Activated T-cell treated with anti-CD3 and anti-CD28 coated beads for 1 hour (primary cell): ENCODE data around the gene PDCL2.

Experiments
- DNase-seq: peaks from one replicate; pipeline ENCODE4 v3.0.0-alpha.2; 2020; ENCODE audit warnings: low read depth

The PDCL2 gene

DNA sequence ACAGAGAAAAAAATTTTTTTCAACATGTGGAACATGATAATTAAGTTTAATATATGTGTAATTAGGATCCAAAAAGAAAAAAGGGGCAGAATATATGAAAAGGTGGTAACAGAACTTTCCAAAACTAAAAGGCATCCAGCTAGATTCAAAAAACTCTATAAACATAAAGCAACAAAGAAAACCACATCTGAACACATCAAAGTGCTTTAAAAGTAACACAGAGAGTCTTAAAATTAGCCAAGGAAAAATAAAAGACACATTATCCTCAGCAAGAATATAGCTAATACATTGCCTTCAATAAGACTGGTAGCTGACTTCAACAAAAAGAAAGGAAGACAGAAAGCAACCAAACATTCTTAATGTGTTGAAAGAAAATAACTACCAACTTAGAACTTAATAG lies 53.5 kb downstream of the PDCL2 start:
- no peak for DNase-seq

DNA sequence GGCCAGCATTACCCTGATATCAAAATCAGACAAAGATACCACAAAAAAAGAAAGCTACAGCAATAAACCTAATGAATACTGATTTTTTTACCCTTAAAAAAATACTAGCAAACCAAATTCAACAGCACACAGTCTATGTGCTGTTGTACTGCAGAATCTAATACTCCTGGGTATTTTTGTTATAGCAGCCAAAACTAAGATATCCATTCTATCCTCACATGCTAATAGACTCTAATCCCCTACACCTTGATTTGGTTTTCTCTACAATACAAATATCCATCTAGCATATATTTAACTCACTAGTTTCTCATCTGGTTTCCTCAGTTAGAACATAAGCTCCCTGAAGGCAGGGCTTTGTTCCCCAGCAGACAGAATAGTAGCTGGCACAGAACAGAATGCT lies 57.7 kb downstream of the PDCL2 start:
- no peak for DNase-seq

DNA sequence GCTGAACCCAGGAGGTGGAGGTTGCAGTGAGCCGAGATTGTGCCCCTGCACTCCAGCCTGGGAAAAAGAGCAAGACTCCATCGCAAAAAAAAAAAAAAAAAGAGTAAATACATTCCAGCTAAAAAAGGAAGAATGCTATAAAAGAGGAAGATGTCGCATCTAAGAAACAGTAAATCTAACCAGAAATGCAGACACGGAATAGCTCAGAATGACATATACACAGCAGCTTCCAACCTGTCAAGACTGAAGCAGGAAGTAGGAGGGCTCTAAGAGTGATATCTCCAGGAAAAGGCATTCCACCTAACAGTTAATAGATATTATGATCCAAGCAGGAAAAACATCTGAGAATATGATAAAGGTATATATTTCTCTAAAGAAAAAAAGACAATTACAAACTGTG lies 61.4 kb downstream of the PDCL2 start:
- no peak for DNase-seq

DNA sequence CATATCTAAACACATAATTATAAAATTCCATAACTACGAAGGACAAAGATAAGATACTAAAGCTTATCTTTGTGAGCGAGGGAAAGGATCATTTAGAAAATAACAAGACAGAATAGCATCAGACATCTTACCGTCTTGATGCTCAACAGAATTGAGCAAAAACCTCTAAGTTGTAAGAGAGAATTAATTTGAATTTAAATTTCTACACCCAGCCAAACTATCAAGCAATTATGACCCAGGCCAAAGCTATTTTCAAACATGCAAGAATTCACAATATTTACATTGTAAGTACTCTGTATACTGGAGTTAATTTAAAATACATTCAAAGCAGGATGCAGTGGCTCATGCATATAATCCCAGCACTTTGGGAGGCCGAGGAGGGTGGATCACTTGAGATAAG lies 61.9 kb downstream of the PDCL2 start:
- DNase-seq: no peak

DNA sequence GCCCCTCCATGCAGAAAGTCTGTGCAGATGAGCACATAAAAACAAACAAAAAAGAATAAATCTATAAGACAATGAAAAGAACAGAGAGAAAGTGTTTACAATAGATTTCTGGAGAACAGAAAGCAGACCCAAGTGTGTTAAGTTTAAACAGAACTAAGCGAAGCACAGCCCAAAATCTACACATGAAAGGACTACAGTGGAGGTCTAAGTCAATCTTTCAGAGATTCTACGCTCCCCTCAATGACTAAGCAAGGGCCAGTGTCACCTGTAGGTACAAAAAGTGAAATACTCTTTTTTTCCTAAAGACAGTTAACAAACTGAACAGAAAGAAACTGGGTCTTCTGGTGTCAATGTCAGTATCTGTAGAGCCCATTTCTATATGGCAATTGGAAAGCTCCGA lies 63.6 kb downstream of the PDCL2 start:
- no peak for DNase-seq

DNA sequence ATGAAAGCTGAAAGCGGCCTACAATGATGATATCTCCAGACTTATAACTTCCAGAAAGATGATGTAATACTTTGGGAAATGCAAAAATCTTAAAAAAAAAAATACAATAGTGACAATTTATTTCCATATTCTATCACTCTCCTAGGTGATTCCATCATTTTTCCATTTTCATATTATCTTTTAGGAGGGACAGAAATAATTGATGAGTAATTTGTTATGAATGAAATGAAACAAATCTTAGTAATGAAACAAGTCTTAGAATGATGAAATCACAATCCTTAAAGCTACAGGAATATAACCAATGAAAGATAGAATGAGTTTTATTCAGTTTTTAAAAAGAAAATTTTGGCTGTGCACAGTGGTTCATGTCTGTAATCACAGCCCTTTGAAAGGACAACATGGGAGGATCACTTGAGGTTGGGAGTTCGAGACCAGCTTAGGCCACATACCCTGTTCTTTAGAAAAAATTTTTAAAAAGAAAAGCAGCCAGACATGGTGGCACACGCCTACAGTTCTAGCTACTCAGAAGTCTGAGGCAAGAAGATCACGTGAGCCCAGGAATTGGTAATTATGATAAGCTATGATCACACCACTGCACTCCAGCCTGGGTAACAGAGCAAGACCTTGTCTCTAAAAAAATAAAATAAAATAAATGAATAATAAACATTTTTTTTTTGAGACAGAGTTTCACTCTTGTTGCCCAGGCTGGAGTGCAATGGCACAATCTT lies 67.0 kb downstream of the PDCL2 start:
- DNase-seq: no peak

DNA sequence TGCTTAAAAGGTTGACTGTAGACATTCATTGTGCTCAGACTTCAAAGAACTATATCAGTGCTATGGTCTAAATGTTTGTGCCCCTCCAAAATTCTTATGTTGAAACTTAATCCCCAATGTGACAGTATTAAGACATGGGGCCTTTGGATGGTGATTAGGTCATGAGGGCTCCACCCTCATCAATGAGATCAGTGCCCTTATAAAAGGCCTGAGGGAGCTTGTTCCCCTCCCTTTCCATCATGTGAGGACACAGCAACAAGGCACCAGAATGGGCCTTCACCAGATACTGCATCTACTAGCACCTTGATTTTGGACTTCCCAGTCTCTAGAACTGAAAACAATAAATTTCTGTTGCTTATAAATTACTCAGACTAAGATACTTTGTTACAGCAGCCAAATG lies 73.6 kb downstream of the PDCL2 start:
- no peak for DNase-seq

DNA sequence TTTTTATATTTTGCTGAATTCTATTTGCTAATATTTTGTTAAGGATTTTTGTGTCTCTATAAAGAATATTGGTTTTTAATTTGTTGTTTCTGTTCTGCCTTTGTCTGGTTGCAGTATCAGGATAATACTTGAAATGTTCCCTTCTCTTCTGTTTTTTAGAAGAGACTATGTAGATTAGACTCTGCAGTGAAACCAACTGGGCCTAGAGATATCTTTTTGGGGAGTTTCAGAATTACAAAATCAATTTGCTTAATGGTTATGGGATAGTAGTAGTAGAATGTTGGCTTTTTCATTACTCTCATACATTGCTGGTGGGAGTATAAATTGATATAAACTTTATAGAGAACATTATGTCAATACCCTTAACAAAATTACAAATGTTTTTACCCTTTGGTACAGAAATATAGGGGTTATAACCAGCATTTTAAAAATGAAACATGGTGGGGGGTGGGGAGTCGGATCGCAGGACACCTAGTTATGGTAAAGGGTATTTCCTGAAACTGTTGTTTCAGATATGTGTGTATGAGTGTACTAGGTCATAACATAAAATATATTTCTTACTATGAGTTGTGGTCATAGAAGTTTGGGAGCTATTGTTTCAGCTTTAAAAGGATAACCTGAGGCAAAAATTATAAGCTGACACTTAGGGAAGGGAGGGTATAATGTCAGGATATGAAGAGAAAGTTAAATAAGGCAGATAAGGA lies 74.4 kb downstream of the PDCL2 start:
- no peak for DNase-seq

DNA sequence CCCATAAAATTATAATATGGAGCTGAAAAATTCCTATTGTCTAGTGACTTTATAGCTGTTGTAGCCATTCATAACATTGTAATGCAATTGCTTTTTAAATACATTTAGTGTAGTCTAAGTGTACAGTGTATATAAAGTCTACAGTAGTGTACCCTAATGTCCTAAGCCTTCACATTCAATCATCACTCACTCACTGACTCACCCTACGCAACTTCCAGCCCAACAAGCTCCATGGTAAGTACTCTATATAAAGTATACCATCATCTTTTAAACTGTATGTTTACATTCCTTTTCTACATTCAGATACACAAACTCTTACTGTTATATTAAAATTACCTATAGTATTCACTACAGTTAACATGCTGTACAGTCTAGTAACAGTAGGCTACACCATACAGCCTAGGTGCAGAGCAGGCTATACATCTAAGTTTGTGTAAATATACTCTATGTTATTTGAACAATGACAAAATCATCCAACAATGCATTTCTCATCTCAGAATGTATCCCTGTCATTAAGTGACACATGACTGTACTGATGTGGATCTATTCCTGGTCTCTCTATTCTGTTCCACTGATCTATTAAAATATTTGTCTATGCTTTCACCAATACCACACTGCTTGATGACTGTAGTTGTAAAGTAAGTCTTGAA lies 79.0 kb downstream of the PDCL2 start:
- DNase-seq: no peak

DNA sequence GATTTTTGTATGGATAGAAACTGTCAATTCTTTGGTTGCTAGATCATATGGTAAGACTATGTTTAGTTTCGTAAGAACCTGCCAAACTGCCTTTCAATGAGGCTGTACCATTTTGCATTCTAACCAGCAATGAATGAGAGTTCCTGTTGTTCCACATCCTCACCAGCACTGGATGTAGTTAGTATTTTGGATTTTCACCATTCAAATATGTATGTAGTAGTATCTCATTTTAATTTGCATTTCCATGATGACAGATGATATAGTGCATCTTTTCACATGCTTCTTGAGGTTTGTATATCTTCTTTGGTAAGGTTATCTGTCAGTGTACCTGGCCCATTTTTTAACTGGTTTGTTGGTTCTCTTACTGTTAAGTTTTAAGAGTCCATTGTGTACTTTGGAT lies 80.0 kb downstream of the PDCL2 start:
- DNase-seq: no peak

DNA sequence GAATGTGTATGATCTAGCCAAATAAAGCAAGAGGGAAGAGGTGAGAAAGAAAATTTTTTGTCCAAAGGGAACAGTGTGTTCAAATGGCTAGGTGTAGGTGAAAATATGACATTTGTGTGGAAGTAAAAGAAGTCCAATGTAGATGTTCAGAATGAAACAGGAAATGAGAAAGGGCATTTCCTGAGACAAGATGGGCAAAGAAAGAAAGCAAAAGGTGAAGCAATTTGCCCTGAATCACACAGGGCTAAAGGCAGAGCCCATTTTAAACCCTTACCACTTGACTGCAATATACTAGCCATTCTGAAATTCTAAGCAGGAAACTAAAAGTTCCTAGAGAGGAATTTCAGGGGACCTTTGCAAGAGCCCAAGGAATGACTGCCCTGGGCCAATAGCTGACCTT lies 81.4 kb downstream of the PDCL2 start:
- no peak for DNase-seq

DNA sequence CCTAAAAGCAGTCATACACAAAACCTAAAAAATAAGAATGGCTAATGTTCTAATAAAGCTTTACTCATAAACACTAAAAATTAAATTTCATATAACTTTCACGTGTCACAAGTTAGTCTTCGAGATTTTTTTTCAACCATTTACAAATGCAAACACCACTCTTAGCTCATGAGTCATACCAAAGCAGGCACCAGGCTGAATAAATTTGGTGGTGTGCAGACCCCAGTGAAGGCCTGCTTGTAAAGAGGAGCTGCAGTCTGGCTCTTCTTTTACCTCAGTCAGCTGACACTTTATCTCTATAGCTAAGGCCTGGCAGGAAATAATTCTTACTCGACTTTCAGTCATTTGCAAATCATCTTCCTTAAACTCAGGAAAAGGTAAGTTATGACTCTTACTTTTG lies 82.8 kb downstream of the PDCL2 start:
- no peak for DNase-seq

DNA sequence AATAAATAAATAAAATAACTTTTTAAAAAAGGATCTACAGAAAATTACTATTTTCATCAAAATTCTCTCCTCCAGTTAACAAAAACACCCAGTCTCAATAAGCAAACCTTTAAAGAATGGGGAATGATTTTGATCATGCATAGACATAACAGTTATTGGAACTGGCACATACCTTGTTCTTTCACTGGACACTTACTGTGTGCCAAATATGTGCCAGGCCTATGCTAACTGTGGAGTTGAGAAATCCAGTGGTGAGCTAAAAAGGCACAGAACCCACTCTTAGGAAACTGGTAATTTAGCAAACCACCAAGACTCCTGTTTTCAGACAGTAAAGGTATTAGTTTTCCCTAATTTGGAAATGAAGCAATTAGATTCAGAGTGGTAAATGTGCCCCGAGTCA lies 84.4 kb downstream of the PDCL2 start:
- no peak for DNase-seq
